Spleen (tissue), 7 donors: ENCODE data around the gene KRT71.

Experiments
- POLR2A ChIP-seq, 3 donors: fragments of 450-650 bp; IDR thresholded peaks; one replicate each; pipeline ENCODE4 v1.5.1; 2017; ENCODE audit warnings: antibody characterized with exemption in 3 of 3, mild to moderate bottlenecking in 1 of 3
- POLR2AphosphoS5 ChIP-seq, 3 donors: sonication (generic); formaldehyde crosslinking; IDR thresholded peaks; one replicate each; pipeline ENCODE4 v1.5.1; 2017; ENCODE audit warnings: antibody characterized with exemption in 3 of 3
- TF ChIP-seq, protein P1 (sequence below), 11 experiments: fragments of 200-600 bp in 7 of 11; fragments of 450-650 bp in 4 of 11; sonication (generic) in 4 of 11; IDR thresholded peaks in 8 of 11; conservative IDR thresholded peaks in 3 of 11; 1 replicate in 7 of 11; 2 replicates in 4 of 11; pipeline versions ENCODE4 v1.4.0 to v1.8.0; 2016 to 2021; ENCODE audit warnings: antibody characterized with exemption in 11 of 11, inconsistent platforms in 4 of 11, mild to moderate bottlenecking in 1 of 11
- donor health status: DM: no; HTN: no; CAD: no; lungs with moderate emphysema.
- donor health status: DM: no; HTN: no; CAD: no.
- donor health status: DM: no; HTN: no; CAD: no.

DNA sequence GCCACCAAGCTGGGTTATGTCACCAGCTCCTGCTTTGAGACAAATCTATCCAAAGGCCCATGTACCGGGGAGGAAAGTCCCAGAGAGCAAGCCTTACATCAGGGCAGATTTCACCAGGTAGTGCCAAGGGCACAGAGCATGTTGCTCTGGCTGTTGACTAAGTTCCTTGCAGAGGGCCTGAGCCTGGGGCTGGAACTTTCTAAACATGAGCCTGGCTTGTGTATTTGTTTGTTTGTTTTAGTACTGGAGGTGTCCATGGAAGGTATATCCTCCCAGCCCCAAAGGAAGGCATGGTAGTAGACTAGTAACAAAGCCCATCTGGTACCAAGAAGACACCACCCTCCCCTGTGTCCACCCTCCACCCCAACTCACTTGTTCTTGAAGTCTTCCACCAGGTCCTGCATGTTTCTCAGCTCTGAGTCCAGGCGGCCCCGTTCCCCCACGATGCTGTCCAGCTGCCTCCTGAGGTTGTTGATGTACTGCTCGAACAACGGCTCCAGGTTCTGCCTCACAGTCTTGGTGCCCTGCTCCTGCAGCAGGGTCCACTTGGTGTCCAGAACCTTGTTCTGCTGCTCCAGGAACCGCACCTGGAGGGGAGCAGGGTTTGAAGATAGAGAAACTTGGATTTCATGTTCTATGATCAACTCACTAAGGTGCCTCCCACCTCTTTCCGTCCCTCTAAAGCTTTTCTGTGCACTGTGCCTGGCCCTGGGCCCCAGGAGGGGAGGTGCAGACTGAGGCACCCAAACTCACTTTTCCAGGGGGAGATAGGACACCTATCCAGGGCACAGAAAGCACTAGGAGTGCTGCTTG lies 34.2 kb downstream of the KRT71 start:
- TF ChIP-seq, protein P1, sequence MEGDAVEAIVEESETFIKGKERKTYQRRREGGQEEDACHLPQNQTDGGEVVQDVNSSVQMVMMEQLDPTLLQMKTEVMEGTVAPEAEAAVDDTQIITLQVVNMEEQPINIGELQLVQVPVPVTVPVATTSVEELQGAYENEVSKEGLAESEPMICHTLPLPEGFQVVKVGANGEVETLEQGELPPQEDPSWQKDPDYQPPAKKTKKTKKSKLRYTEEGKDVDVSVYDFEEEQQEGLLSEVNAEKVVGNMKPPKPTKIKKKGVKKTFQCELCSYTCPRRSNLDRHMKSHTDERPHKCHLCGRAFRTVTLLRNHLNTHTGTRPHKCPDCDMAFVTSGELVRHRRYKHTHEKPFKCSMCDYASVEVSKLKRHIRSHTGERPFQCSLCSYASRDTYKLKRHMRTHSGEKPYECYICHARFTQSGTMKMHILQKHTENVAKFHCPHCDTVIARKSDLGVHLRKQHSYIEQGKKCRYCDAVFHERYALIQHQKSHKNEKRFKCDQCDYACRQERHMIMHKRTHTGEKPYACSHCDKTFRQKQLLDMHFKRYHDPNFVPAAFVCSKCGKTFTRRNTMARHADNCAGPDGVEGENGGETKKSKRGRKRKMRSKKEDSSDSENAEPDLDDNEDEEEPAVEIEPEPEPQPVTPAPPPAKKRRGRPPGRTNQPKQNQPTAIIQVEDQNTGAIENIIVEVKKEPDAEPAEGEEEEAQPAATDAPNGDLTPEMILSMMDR (IDR thresholded peaks at IDR 0.05 in 8 of 11, conservative IDR thresholded peaks at IDR 0.05 in 3 of 11), result no peak
- TF ChIP-seq POLR2AphosphoS5 (IDR thresholded peaks at IDR 0.05) (no peak), POLR2A (IDR thresholded peaks at IDR 0.05) (no peak)
